Choroid plexus epithelial cell (primary cell): ENCODE measurements around the gene KCTD15.

Experiments
- DNase-seq: peaks from one replicate; pipeline ENCODE4 v3.0.0-alpha.2; 2010; ENCODE audit warnings: low read depth
- H3K4me3 ChIP-seq: 2 replicates; pipeline ENCODE4 v1.5.1; 2011; ENCODE audit warnings: low read depth, mild to moderate bottlenecking, control low read depth, low read length, moderate library complexity
- TF ChIP-seq, protein P1 (sequence below): conservative IDR thresholded peaks from 2 replicates; pipeline ENCODE4 v1.5.1; 2011; ENCODE audit warnings: low read depth, mild to moderate bottlenecking, control low read depth, inconsistent platforms, low read length, moderate library complexity

KCTD15 gene

DNA sequence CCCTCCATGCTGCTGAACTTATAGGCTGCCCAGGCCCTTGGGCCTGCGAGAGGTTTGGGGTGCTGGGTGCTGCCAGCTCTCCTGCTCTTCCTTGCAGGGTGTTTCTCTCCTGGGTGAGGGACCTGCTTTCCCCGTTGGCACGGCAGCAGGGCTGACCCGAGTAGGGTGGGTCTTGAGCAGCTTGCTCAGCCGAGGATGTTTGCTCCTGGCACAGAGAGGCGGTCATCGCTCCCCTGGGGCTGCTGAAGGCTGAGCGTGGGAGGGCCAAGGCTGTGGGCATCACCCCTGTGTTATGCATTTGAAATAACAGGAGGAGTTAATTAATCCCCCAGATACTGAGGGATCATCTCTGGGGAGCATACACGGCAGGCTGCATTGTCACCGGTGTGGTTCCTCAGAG lies 5.3 kb downstream of the KCTD15 start:
- H3K4me3 ChIP-seq = no peak overlapping the region
- TF ChIP-seq, protein P1, sequence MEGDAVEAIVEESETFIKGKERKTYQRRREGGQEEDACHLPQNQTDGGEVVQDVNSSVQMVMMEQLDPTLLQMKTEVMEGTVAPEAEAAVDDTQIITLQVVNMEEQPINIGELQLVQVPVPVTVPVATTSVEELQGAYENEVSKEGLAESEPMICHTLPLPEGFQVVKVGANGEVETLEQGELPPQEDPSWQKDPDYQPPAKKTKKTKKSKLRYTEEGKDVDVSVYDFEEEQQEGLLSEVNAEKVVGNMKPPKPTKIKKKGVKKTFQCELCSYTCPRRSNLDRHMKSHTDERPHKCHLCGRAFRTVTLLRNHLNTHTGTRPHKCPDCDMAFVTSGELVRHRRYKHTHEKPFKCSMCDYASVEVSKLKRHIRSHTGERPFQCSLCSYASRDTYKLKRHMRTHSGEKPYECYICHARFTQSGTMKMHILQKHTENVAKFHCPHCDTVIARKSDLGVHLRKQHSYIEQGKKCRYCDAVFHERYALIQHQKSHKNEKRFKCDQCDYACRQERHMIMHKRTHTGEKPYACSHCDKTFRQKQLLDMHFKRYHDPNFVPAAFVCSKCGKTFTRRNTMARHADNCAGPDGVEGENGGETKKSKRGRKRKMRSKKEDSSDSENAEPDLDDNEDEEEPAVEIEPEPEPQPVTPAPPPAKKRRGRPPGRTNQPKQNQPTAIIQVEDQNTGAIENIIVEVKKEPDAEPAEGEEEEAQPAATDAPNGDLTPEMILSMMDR = no peak
- DNase-seq = no peak

DNA sequence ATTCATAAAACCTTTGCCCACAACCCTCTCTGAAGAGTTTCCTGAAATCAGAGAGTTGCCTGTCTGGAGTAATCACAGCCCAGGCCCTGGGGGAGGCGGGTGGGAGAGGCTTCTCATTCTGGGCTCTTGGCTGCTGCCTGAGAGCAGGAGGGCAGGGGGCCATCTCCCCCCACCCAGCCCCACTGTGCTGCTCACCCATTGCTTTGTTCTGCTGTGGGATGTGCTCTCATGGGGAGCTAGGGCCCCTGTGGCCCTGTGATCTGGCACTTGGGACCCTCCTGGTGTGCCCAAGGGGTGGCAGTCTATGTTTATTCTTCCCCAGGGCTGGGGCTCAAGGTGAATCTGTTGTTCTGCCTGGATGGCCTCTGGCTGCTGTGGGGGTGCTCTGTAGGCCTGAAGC lies 6.1 kb downstream of the KCTD15 start:
- TF ChIP-seq, protein P1 = no peak
- no peak for DNase-seq
- no peak overlapping the region for H3K4me3 ChIP-seq

DNA sequence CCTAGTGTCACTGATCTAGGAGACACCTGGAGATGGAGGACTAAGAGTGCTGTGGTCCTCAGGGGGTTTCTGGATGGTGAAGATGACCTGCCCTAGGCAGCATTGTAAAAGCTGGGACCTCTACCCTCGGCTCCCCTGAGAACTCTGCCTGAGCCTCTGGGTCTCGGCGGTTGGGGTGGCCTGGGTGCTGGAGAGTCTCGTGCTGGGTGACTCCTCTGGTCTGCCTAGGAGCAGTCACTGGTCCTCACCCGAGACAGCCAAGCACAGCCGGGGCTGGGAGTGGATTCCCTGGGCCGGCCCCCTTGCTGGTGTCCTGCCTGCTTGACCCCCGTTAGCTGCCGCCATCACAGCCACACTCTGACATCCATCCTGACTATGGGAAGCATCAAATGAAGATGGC lies 6.7 kb downstream of the KCTD15 start:
- TF ChIP-seq, protein P1 = no peak
- no peak overlapping the region for H3K4me3 ChIP-seq
- DNase-seq = no peak

DNA sequence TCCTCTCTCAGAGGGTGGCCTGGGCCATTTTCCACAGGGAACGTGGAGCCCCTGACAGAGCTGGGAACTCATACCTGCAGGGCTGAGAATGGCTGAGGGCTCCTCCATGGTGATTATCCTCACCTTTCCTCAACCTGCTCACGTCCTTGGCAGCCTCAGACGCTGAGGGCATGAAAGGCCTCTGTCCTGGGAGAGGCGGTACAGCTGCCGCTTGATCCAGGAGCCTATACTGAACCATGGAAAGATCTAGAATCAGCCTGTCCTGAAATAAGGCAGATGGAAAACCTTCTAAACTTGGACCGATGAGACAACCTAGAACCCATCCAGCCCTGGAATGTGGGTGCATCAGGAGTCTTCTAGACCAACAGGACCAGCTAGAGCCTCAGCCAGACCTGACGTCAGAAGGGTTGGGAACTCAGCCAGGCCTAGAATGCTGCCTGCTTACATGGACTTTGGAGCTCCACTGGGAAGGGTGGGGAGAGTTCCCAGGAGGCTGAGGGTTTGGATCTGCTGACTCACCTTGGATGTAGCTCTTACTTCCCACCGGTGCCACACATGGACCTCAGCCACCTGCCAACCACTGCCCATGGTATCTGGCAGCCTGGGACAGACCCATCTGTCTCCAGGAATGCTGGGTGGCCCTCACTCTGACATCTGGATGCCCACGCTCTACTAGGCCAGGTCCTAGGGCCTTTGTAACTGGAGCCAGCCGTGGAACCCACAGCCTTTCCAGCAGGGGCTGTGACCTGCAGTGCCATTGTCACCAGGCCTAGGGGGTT lies 7.5 kb downstream of the KCTD15 start:
- TF ChIP-seq, protein P1 = no peak
- no peak overlapping the region for H3K4me3 ChIP-seq
- DNase-seq = peak; percentile 69

DNA sequence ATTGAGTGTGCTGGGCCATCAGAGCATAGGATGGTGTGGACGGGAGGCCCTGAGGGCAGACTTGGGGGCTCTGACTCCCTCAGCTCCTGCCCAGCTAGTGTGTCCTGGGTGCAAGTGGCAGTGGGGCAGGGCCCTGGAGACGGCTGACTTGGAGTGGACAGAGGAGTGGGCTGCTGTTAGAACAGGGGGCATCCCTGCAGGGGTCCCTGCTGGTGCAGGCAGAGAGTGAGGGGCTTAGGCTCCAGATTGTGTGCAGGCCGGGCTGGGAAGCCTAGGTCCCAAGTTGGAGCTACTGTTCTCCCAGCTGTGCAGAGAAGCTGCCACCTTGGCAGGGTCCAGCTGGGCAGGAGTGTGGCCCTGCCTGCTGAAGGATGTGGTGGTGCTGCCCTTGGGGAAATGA lies 8.6 kb downstream of the KCTD15 start:
- no peak overlapping the region for H3K4me3 ChIP-seq
- DNase-seq = no peak
- TF ChIP-seq, protein P1 = no peak

DNA sequence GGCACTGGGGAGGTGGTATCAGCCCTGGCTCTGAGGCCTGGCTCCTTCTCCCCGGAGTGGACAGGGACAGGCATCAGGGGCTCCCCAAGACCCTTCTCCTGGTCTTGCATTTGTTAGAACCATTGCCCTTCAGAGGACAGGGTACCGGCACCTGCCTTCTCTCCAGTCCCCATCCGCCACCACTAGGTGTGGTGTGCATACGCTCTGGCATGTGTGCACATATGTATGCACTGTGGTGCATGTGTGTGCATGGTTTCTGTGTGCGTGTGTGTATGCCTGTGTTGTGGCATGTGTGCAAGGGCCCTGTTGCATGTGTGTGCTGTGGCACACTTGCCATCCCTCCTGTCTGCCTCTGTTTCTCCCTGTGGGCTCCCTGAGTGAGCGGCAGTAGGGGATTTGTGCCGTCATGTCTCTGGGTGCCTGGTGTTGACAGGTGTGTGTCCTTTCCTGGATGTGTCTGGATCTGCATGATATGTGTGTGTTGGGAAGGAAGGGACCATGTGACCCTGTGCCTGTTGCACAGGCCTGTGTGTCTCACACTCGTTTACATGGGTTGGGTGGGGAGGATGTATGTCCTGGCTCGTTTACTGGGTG lies 9.3 kb downstream of the KCTD15 start:
- no peak overlapping the region for H3K4me3 ChIP-seq
- TF ChIP-seq, protein P1 = no peak
- DNase-seq = no peak

DNA sequence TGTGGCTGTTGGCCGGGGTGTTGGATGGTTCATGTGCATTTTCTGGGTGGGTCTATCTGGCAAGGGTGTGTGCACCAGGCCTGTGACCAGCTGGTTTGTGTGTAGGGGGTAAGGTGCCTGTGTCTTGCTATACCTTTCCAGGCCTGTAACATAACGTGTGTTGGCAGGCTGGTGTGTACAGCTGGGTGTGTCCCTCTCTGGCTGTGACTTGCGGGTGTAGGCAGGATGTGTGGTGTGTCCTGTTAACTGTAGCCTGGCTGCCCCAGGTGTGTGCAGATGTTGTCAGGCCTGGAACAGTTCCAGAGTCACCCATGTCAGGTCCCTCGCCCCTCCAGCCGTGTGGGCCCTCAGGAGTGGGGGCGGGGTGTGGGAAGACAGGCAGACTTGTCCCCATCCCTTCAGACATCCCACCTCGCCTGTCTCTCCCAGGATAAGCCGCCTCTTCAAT lies 9.8 kb downstream of the KCTD15 start:
- no peak for DNase-seq
- TF ChIP-seq, protein P1 = no peak
- no peak overlapping the region for H3K4me3 ChIP-seq
